ENCODE data around the gene ADGRG1.
A peak's percentile ranks its signal among the peaks of the same experiment; 100 is the strongest.

The ADGRG1 gene

DNA sequence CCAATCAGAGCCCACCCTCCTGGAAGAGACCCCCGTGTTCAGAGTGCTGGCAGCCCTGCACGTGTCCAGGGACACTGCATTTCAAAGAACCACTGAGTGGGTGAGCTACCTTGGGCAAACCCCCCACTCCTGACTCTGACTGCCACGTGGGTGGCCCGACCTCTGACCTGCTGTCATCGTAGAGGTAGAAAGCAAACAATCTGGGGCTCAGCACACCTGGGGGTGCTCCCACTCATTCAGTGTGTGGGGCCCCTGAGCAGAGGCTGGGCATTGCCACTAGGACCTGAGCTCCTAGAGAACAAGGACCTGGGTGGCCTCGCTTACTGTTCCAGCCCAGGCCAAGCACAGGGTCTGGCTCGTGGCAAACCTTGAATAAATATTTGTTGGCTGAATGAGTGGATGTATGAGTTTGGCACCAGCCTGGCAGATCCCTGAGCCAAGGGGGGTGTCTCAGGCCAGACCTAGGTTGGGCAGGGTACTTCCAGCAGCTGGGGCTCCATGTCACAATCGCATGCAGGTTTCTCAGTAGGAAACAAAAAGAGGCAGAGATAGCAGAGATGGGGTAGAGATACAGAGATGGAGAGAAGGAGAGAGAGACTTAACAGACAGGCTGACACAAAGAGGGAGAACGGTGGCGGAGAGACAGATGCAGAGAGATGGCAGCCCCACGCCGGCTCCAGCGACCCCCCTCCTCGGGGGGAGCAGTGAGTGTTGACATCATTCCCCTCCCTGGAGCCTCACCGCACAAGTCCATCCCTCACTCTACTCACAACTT, 60.7 kb downstream of the ADGRG1 start:
- no peaks in the 10 kb centered on the region for H3K36me3 Mint-ChIP-seq (ENCODE audit: low read depth)

DNA sequence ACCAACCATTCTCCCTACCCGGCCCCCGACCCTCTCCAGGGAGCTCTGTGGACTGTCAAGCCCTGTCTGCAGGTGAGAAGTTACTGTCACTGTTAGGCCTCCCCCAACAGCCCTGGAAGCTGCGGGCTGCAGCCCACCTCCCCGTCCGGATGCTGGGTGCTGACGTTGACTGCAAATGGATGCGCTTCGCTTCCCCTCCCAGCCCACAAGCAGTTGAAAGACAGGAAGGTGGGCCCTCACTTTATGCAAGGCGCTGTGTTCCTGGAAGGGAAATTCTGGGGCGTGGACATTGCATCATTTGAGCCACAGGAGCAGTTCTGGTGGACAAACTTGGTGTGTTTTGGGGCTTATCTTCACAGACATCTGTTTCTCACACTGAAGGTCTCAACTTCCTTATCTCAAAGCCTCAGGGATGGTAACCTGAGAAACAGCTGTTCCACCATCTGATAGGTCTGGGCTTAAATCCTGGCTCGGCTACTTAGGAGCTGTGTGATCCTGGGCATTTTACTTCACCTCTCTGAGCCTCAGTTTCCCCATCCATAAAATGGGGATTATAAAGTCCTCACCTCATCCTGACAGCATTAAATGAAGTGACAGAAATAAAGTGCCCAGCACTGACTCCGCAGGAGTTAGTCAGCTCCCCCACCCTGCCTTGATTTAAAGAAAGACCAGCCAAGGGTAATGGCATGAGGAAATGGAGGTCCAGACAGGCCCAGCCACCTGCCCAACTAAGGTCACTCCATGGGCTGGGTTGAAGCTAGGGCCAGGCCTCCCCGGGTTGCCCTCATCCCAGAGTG, 61.5 kb downstream of the ADGRG1 start:
- peak overlapping the region; percentile 45 for H3K4me3 Mint-ChIP-seq
- H3K9me3 Mint-ChIP-seq: no peaks in the 10 kb centered on the region
- no peaks in the 10 kb centered on the region for H3K36me3 Mint-ChIP-seq (ENCODE audit: low read depth)
- H3K27ac Mint-ChIP-seq: peak overlapping the region; percentile 95
- peaks cover 6% of the 10 kb centered on the region for H3K27me3 Mint-ChIP-seq (ENCODE audit: low read depth)
- peaks cover 25% of the 10 kb centered on the region for H3K4me1 Mint-ChIP-seq (ENCODE audit: low read depth)

More for the DNA sequence above, 60.7 kb downstream of the ADGRG1 start:
- Mint-ChIP-seq H3K4me3 (peak overlapping the region; percentile 76), H3K9me3 (no peaks in the 10 kb centered on the region), H3K27ac (peak overlapping the region; percentile 95), H3K4me1 (ENCODE audit: low read depth) (peaks cover 20% of the 10 kb centered on the region), H3K27me3 (ENCODE audit: low read depth) (peaks cover 6% of the 10 kb centered on the region)

DNA sequence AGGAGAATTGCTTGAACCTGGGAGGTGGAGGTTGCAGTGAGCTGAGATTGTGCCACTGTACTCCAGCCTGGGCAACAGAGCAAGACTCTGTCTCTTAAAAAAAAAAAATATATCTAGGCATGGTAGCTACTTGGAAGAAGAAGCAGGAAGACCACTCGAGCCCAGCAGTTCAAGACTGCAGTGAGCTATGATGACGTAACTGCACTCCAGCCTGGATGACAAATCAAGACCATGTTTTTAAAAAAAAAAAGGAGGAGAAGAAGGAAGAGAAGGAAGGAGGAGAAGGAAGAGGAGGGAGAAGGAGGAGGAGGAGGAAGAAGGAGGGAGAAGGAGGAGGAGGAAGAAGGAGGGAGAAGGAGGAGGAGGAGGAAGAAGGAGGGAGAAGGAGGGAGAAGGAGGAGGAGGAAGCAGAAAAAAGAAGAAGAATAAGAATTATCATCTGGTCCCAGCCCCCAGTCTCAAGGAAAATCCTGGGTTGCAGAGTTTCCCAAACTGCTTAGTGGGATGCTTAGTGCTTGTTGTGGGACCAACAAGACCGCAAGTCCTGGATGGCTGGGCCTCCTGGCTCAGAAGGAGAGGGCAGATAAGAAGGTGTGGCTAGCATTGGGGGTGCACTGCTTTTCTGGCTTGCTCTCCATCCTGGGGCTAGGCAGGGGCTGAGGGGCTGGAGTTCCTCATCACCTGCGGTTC, 62.5 kb downstream of the ADGRG1 start:
- Mint-ChIP-seq H3K36me3 (ENCODE audit: low read depth) (no peaks in the 10 kb centered on the region), H3K4me3 (no peak overlapping the region), H3K27ac (peak overlapping the region; percentile 53), H3K27me3 (ENCODE audit: low read depth) (peaks cover 6% of the 10 kb centered on the region), H3K4me1 (ENCODE audit: low read depth) (peaks cover 29% of the 10 kb centered on the region), H3K9me3 (no peaks in the 10 kb centered on the region)

DNA sequence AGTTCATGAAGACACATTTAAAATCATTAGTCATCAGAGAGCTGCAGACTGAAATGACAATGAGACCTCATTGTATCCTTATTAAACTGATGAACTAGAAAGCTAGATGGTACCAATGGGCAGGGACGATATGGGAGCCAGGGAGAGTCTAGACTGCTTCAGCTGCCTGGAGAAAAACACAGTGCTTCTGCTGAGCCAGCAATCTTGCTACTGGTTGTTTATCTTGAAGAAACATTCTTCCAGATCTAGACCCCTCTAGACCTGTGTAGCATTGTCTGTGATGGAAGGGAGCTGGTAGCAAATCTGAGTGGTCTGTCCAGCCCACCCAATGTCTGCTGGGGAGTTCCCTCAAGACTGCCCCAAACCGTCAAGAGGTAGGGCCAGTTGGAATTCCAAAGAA, 64.2 kb downstream of the ADGRG1 start:
- H3K4me1 Mint-ChIP-seq (ENCODE audit: low read depth): peaks cover 29% of the 10 kb centered on the region
- no peak overlapping the region for H3K27ac Mint-ChIP-seq
- no peaks in the 10 kb centered on the region for H3K36me3 Mint-ChIP-seq (ENCODE audit: low read depth)
- H3K9me3 Mint-ChIP-seq: no peaks in the 10 kb centered on the region
- H3K4me3 Mint-ChIP-seq: no peak overlapping the region
- H3K27me3 Mint-ChIP-seq (ENCODE audit: low read depth): peaks cover 6% of the 10 kb centered on the region

DNA sequence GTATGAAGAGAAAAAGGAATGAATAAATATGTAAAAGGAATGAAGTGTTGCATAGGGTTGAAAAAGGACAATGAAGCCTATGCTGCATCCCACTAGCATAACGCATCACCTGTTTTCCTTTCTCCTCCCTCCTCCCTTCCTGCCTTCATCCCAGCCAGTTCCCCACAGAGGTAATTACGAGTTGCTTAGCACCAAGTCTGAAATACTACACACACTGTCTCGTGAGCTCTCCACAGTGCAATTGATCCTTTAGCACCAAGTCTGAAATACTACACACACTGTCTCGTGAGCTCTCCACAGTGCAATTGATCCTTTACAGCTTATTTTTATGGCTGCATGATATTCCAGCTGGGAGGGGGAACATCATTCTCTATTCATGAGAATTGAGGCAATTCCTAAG, 65.1 kb downstream of the ADGRG1 start:
- no peak overlapping the region for H3K4me3 Mint-ChIP-seq
- H3K36me3 Mint-ChIP-seq (ENCODE audit: low read depth): no peaks in the 10 kb centered on the region
- peaks cover 6% of the 10 kb centered on the region for H3K27me3 Mint-ChIP-seq (ENCODE audit: low read depth)
- H3K4me1 Mint-ChIP-seq (ENCODE audit: low read depth): peaks cover 29% of the 10 kb centered on the region
- no peaks in the 10 kb centered on the region for H3K9me3 Mint-ChIP-seq
- H3K27ac Mint-ChIP-seq: no peak overlapping the region

DNA sequence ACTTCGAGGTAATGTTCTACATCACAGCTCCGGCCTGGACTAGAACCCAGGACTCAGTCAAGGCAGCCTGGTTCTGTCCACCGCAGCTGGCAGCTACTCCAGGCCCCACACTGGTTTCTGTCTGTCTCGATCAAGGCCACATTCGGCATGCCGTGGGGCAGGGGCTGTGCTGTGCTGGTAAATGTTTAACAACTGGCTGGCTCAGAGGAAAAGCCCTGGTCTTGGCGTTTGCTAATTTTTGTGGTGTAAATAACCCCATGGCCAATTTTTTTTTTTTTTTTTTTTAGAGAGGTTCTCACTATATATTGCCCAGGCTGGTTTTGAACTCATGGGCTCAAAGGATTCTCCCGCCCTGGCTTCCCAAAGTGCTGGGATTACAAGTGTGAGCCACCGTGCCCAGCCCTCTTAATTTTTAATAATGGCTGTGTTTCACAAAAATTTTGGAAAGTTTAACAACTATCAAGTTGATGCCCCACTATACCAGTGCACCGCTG, 65.8 kb downstream of the ADGRG1 start:
- H3K4me3 Mint-ChIP-seq: no peak overlapping the region
- H3K27me3 Mint-ChIP-seq (ENCODE audit: low read depth): peaks cover 6% of the 10 kb centered on the region
- H3K27ac Mint-ChIP-seq: no peak overlapping the region
- no peaks in the 10 kb centered on the region for H3K9me3 Mint-ChIP-seq
- H3K36me3 Mint-ChIP-seq (ENCODE audit: low read depth): no peaks in the 10 kb centered on the region
- peaks cover 25% of the 10 kb centered on the region for H3K4me1 Mint-ChIP-seq (ENCODE audit: low read depth)

DNA sequence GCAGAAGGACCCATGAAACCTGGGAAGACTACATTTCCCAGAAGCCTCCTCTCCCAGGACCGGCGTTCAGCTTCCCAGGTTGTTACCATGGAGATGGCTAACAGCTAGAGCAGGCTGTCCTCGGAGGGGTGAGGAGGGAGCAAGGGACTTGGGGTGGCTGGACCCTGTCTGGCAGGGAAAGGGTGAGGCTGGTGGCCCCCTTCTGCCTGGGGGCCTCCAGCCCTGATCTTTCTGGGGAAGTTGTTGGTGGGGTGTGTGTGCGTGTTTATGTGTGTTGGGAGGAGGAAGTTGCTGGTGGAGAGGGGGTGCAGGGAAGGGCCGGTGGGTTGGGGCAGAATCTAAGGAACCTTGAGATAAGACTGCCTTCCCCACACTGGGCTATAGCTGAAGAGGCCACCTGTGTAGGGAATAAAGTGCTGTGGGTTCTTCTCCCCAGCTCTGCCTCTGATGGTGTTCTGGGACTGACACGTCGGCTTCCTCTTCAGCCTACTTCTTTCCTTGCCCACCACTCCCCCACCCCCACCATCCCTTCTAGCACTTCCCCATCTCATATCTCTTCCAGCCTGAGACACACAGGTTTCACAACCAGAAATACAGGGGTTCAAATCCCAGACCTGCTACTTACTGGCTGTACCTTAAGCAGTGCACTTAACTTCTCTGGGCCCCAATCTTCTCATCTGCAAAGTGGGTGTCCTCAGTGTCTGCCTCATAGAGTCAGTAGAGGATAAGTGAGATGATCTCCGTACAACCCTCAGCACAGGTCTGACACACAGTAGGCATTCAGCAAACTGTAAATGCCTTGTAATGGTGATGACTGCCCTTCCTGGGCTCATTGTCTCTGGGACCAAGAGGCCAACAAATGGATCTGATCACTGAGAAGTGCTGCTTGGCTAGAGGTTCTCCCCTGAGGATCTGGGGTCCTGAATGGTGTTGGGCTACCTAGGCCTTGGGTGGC, 66.6 kb downstream of the ADGRG1 start, which contains the start of gene DRC7:
TSS of gene DRC7 (plus strand) at position 82 of the 955 bp plus-strand sequence. CDS start 3,144 bp downstream, outside the sequence.
- H3K27ac Mint-ChIP-seq: peak within 1 kb of the TSS; percentile 22
- H3K9me3 Mint-ChIP-seq: no peaks in the 10 kb centered on the region
- no peaks in the 10 kb centered on the region for H3K36me3 Mint-ChIP-seq (ENCODE audit: low read depth)
- peaks cover 18% of the 10 kb centered on the region for H3K4me1 Mint-ChIP-seq (ENCODE audit: low read depth)
- H3K4me3 Mint-ChIP-seq: peak within 1 kb of the TSS; percentile 5
- peaks cover 6% of the 10 kb centered on the region for H3K27me3 Mint-ChIP-seq (ENCODE audit: low read depth)

DNA sequence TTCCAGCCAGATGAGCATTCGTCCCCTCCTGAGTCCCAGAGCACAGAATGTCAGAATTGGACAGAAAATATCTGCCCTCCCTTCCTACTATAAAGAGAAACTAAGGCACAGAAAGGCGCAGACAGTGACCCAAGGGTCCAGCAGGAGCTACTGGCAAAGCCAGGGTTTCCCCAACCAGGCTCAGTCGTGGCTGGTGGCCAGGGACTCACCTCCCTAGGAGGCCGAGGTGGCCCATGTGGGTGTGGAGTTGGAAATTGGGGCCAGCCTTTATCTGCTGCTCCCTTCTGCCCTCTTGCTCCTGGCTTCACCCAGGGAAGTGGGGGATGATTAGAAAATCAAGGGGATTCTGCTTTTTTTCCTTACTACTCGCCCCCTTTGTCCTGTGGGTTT, 67.2 kb downstream of the ADGRG1 start:
- Mint-ChIP-seq H3K27me3 (ENCODE audit: low read depth) (peaks cover 6% of the 10 kb centered on the region), H3K4me3 (no peak overlapping the region), H3K36me3 (ENCODE audit: low read depth) (no peaks in the 10 kb centered on the region)

DNA sequence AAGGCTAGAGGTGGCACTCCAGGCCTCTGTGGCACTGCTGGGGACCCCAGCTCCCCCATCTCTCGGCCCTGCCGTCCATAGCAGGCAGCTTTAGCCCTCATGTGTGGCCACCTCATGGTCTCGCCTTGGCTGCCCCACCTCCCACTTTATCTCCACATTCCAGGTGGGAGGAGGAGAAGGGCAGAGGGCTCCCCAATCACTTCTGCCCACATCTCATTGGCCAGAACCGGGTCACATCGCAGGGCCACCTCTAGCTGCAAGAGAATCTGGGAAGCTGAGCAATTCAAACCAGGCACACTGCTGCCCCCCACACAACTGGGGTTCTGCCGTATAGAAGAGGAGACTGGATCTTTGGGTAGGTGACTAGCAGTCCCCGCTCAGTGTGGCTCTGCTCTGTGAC, 67.8 kb downstream of the ADGRG1 start:
- H3K27me3 Mint-ChIP-seq (ENCODE audit: low read depth): peaks cover 6% of the 10 kb centered on the region
- H3K9me3 Mint-ChIP-seq: no peaks in the 10 kb centered on the region
- no peaks in the 10 kb centered on the region for H3K36me3 Mint-ChIP-seq (ENCODE audit: low read depth)
- peaks cover 11% of the 10 kb centered on the region for H3K4me1 Mint-ChIP-seq (ENCODE audit: low read depth)
- H3K27ac Mint-ChIP-seq: no peak overlapping the region
- H3K4me3 Mint-ChIP-seq: no peak overlapping the region

More for the DNA sequence above, 67.2 kb downstream of the ADGRG1 start:
- H3K9me3 Mint-ChIP-seq: no peaks in the 10 kb centered on the region
- H3K27ac Mint-ChIP-seq: no peak overlapping the region
- H3K4me1 Mint-ChIP-seq (ENCODE audit: low read depth): peaks cover 13% of the 10 kb centered on the region

DNA sequence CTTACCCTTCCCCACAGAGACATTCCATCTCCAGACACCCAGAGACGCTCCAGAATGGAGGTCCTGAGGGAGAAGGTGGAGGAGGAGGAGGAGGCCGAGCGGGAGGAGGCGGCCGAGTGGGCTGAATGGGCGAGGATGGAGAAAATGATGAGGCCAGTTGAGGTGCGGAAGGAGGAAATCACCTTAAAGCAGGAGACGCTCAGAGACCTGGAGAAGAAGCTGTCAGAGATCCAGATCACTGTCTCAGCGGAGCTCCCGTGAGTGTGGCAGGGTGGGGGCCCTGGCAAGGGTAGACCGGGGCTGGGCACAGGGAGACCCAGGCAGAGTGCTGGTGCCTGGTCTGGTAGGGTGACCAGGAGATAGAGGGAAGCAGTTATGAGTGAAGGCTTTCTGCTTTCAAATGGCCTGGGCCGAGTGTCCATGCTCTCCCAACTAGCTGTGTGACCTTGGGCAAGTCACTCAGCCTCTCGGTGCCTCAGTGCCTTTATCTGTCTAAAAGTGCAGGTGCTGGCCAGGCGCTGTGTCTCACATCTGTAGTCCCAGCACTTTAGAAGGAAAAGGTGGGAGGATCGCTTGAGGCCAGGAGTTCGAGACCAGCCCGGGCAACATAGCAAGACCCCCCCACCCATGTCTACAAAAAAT, 69.6 kb downstream of the ADGRG1 start:
- H3K36me3 Mint-ChIP-seq (ENCODE audit: low read depth): no peaks in the 10 kb centered on the region
- H3K4me3 Mint-ChIP-seq: no peak overlapping the region
- H3K27me3 Mint-ChIP-seq (ENCODE audit: low read depth): no peaks in the 10 kb centered on the region

DNA sequence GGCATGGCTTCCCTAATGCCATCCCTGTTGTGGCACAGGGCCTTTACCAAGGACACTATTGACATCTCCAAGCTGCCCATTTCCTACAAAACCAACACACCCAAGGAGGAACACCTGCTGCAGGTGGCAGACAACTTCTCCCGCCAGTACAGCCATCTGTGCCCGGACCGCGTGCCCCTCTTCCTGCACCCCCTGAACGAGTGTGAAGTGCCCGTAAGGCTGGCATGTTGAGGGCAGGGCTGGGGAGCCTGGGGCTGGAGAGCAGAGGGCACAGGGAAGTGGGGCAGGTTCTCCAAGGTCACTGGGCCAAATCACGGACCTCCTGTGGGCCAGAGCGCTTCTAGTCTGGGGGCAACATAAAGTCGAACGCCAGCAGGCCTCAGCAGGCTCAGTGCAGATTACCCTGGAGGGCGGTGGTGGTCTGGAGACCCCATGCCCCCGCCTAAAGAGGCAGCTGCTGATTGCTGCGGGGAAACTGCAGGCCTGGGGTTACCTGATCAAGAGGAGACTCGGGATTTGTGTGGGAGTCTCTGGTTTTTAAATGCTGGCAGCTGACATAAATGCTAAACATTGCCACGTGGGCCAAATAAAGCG, 70.5 kb downstream of the ADGRG1 start:
- no peak overlapping the region for H3K27ac Mint-ChIP-seq
- H3K4me1 Mint-ChIP-seq (ENCODE audit: low read depth): peaks cover 9% of the 10 kb centered on the region
- H3K9me3 Mint-ChIP-seq: no peaks in the 10 kb centered on the region
- H3K4me3 Mint-ChIP-seq: no peak overlapping the region
- no peaks in the 10 kb centered on the region for H3K27me3 Mint-ChIP-seq (ENCODE audit: low read depth)
- H3K36me3 Mint-ChIP-seq (ENCODE audit: low read depth): no peaks in the 10 kb centered on the region

More for the DNA sequence above, 69.6 kb downstream of the ADGRG1 start:
- Mint-ChIP-seq H3K27ac (no peak overlapping the region), H3K4me1 (ENCODE audit: low read depth) (peaks cover 11% of the 10 kb centered on the region), H3K9me3 (no peaks in the 10 kb centered on the region)

DNA sequence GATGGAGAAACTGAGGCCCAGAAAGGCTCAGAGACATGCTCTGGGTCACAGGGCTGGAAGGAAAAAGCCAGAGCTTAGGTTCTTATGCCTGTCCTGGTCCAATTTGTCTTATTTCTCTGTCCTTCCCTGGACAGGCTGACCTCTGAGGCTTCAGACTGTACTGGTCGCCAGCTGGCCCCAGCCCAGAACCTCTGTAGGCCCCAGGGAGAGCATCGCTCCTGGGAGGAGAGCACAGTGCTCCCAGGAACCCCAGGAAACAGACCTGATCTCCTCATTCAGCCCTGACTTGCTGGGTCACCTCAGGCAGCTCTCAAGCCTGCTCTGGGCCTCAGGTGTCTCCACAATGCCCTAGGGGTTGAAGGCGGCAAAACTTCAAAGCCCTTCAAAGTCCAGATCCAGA, 71.1 kb downstream of the ADGRG1 start:
- no peaks in the 10 kb centered on the region for H3K27me3 Mint-ChIP-seq (ENCODE audit: low read depth)
- no peak overlapping the region for H3K27ac Mint-ChIP-seq
- no peak overlapping the region for H3K4me3 Mint-ChIP-seq
- peaks cover 10% of the 10 kb centered on the region for H3K4me1 Mint-ChIP-seq (ENCODE audit: low read depth)
- no peaks in the 10 kb centered on the region for H3K36me3 Mint-ChIP-seq (ENCODE audit: low read depth)
- no peaks in the 10 kb centered on the region for H3K9me3 Mint-ChIP-seq

DNA sequence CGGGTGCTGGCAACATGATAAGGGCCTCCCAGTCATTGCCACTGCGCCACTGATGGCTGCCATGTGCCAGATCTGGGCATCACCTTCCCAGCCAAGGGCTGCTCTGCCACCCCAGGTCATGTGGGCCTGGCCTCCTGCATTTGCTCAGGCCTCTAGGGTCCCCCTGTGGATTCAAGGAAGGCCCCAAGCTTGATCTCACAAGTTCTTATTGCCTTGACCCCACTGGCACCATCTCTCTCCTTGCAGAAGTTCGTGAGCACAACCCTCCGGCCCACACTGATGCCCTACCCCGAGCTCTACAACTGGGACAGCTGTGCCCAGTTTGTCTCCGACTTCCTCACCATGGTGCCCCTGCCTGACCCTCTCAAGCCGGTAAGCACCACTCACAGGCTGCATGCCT, 71.5 kb downstream of the ADGRG1 start:
- no peak overlapping the region for H3K27ac Mint-ChIP-seq
- H3K27me3 Mint-ChIP-seq (ENCODE audit: low read depth): no peaks in the 10 kb centered on the region
- no peak overlapping the region for H3K4me3 Mint-ChIP-seq
- H3K36me3 Mint-ChIP-seq (ENCODE audit: low read depth): no peaks in the 10 kb centered on the region
- no peaks in the 10 kb centered on the region for H3K9me3 Mint-ChIP-seq
- H3K4me1 Mint-ChIP-seq (ENCODE audit: low read depth): peaks cover 6% of the 10 kb centered on the region
